ENCODE measurements around the gene CLPTM1.

DNA sequence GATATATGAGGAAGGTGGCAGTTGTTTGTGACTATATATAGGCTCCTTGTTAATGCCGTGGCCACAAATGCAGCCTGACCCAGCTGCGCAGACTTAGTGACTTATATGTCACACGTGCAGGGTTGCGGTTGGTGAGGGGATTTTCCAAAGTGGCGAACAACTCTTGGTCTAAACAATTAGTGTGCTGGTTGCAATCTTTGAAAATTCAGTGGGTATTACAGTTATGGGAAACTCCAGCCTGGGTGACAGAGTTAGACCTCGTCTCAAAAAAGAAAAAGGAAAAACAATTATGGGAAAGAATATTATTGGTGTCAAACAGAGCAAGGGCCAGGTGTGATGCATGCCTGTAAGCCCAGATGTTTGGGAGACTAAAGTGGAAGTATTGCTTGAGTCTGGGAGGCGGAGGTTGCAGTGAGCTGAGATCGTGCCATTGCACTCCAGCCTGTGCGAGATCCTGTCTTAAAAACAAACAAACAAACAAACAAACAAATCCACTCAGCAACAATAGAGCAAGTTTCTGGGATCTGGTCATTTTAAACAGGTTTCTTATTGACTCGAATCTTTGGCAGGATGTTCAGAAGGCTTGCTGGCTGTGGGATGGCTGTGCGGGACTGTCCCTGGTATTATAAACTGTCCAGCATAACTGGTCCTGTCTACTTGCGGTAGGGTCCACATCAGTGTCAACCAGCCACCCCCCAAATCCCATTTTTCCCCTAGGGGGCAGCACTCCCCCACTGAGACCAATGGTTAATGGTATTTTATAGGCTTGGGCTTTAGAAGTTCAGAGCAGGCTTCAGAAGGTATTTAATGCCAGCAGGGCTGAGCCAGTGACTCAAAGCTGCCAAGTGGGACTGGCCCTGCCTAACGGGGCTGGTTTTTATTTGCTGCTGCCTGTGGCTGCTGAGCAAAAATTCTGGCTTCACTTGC, 61.5 kb downstream of the CLPTM1 start:
- no peak for TF ChIP-seq EZH2 (IDR thresholded peaks at IDR 0.05)
- TF ChIP-seq FOXP2 (optimal IDR thresholded peaks at IDR 0.05; ENCODE audit: control extremely low read depth, extremely low read length, insufficient read depth): no peak
- no peak for TF ChIP-seq POLR2AphosphoS5 (IDR thresholded peaks at IDR 0.05; ENCODE audit: borderline replicate concordance, low read depth, low read length)
